Spleen (tissue), 7 donors: ENCODE measurements around the gene ARHGAP28.

Experiments
- CTCF ChIP-seq, 11 experiments: fragments of 200-600 bp in 7 of 11; fragments of 450-650 bp in 4 of 11; sonication (generic) in 4 of 11; IDR thresholded peaks in 8 of 11; conservative IDR thresholded peaks in 3 of 11; 1 replicate in 7 of 11; 2 replicates in 4 of 11; pipeline versions ENCODE4 v1.4.0 to v1.8.0; 2016 to 2021; ENCODE audit warnings: antibody characterized with exemption in 11 of 11, inconsistent platforms in 4 of 11, mild to moderate bottlenecking in 1 of 11
- POLR2A ChIP-seq, 3 donors: fragments of 450-650 bp; IDR thresholded peaks; one replicate each; pipeline ENCODE4 v1.5.1; 2017; ENCODE audit warnings: antibody characterized with exemption in 3 of 3, mild to moderate bottlenecking in 1 of 3
- POLR2AphosphoS5 ChIP-seq, 3 donors: sonication (generic); formaldehyde crosslinking; IDR thresholded peaks; one replicate each; pipeline ENCODE4 v1.5.1; 2017; ENCODE audit warnings: antibody characterized with exemption in 3 of 3
- donor health status: DM: no; HTN: no; CAD: no; lungs with moderate emphysema.
- donor health status: DM: no; HTN: no; CAD: no.
- donor health status: DM: no; HTN: no; CAD: no.

GRCh38 chr18:6763524-6763923 is 34.0 kb downstream of the ARHGAP28 start:
- TF ChIP-seq POLR2A (IDR thresholded peaks at IDR 0.05), result no peak
- TF ChIP-seq CTCF (IDR thresholded peaks at IDR 0.05 in 8 of 11, conservative IDR thresholded peaks at IDR 0.05 in 3 of 11), result no peak
- no peak for TF ChIP-seq POLR2AphosphoS5 (IDR thresholded peaks at IDR 0.05)
